Measurements from ENCODE around the gene ANKMY1.

GRCh38 chr2:240447934-240448333, 109.9 kb downstream of the ANKMY1 start:
- TF ChIP-seq CTCF (conservative IDR thresholded peaks at IDR 0.05; ENCODE audit: low read depth, low read length), result no peak
- no peak for TF ChIP-seq EZH2 (IDR thresholded peaks at IDR 0.05; ENCODE audit: low read length, unreplicated experiment)

Data from PC-3 (cell line).